GM19463 (cell line): ENCODE data around the gene DIP2B.
"Not testable (repeated sequence)": the region's sequence is repeated elsewhere in the genome, so short reads cannot be mapped to it uniquely, and the experiment has no call there.

Experiments
- ATAC-seq: cut with Tn5 transposase; IDR thresholded peaks from one replicate; pipeline ENCODE4 v1.9.1; 2021; ENCODE audit warnings: mild to moderate bottlenecking, moderate library complexity; ENCODE audit not compliant: unreplicated experiment

The DIP2B gene

GRCh38 chr12:50518090-50518489 lies 13.3 kb downstream of the DIP2B start:
- ATAC-seq = no peak

GRCh38 chr12:50519353-50519752 lies 14.6 kb downstream of the DIP2B start:
- no peak for ATAC-seq

GRCh38 chr12:50520416-50521207 lies 15.8 kb downstream of the DIP2B start:
- no peak for ATAC-seq

GRCh38 chr12:50521781-50522180 lies 17.0 kb downstream of the DIP2B start:
- not testable (repeated sequence) for ATAC-seq

- no peak for ATAC-seq
Observed at GRCh38 chr12:50523772-50524171, 19.0 kb downstream of the DIP2B start.

- no peak for ATAC-seq
Observed at GRCh38 chr12:50524621-50525020, 19.8 kb downstream of the DIP2B start.

- no peak for ATAC-seq
Observed at GRCh38 chr12:50525422-50525821, 20.6 kb downstream of the DIP2B start.

- ATAC-seq = no peak
Observed at GRCh38 chr12:50527359-50527726, 22.6 kb downstream of the DIP2B start.

GRCh38 chr12:50528800-50529199 lies 24.0 kb downstream of the DIP2B start:
- no peak for ATAC-seq

GRCh38 chr12:50529345-50529744 lies 24.6 kb downstream of the DIP2B start:
- no peak for ATAC-seq

GRCh38 chr12:50530532-50530931 lies 25.7 kb downstream of the DIP2B start:
- ATAC-seq = no peak

GRCh38 chr12:50533203-50533584 lies 28.4 kb downstream of the DIP2B start:
- no peak for ATAC-seq

GRCh38 chr12:50533971-50534370 lies 29.2 kb downstream of the DIP2B start:
- no peak for ATAC-seq

- ATAC-seq = no peak
Observed at GRCh38 chr12:50536831-50537537, 32.2 kb downstream of the DIP2B start.

GRCh38 chr12:50537538-50537919 lies 32.7 kb downstream of the DIP2B start:
- ATAC-seq = no peak

- ATAC-seq = no peak
Observed at GRCh38 chr12:50538182-50538581, 33.4 kb downstream of the DIP2B start.

GRCh38 chr12:50541139-50541538 lies 36.4 kb downstream of the DIP2B start:
- ATAC-seq = no peak

- no peak for ATAC-seq
Observed at GRCh38 chr12:50542448-50542847, 37.7 kb downstream of the DIP2B start.

- ATAC-seq = not testable (repeated sequence)
Observed at GRCh38 chr12:50543188-50543587, 38.4 kb downstream of the DIP2B start.

GRCh38 chr12:50545213-50545612 lies 40.4 kb downstream of the DIP2B start:
- ATAC-seq = no peak

- ATAC-seq = no peak
Observed at GRCh38 chr12:50545786-50546185, 41.0 kb downstream of the DIP2B start.
